H1 (cell line): ENCODE measurements around the gene MYOM3. TPM values are rescaled to one million over a fixed set of nuclear protein-coding genes. Genes with fewer than 3 reads are reported as not detected.

Experiments
- CTCF ChIA-PET: fragments of 300-600 bp; sonication (Branson Sonifier 250); formaldehyde crosslinking; loops from one replicate; lab custom pipeline; 2021; ENCODE audit not compliant: partially characterized antibody; lab: Charles Lee
- POLR2A ChIA-PET: fragments of 300-600 bp; sonication (Branson Sonifier 250); formaldehyde crosslinking; loops from one replicate; lab custom pipeline; 2021; ENCODE audit warnings: inconsistent platforms; ENCODE audit not compliant: partially characterized antibody; lab: Charles Lee
- DNase-seq, 2 experiments: peaks; one replicate each; pipeline versions ENCODE4 v3.0.0 to v3.0.0-alpha.2; 2010 to 2022; ENCODE audit warnings: low spot score in 2 of 2, low read depth in 1 of 2, mixed read lengths in 1 of 2
- FAIRE-seq: peaks from 2 replicates; lab custom pipeline; 2011; peaks lifted over from hg19 to GRCh38; lab: Jason Lieb, UNC
- H2AFZ ChIP-seq: 2 replicates; pipeline ENCODE4 v1.8.1; 2012; ENCODE audit warnings: low read length, inconsistent platforms
- H2AK5ac ChIP-seq: 2 replicates; pipeline ENCODE4 v1.6.1; 2013; ENCODE audit warnings: low read depth, low read length
- H2BK120ac ChIP-seq: replicated peaks from 2 replicates; pipeline ENCODE3; 2013; ENCODE audit warnings: low read depth, low read length, inconsistent platforms
- H2BK12ac ChIP-seq: 2 replicates; pipeline ENCODE4 v1.6.1; 2013; ENCODE audit warnings: low read depth, low read length
- H2BK15ac ChIP-seq: 2 replicates; pipeline ENCODE4 v1.6.1; 2013; ENCODE audit warnings: low read length
- H2BK20ac ChIP-seq: 2 replicates; pipeline ENCODE4 v1.6.1; 2013; ENCODE audit warnings: low read length
- H2BK5ac ChIP-seq: 2 replicates; pipeline ENCODE4 v1.6.1; 2013; ENCODE audit warnings: low read depth, low read length
- H3K14ac ChIP-seq: 2 replicates; pipeline ENCODE4 v1.6.1; 2013; ENCODE audit warnings: inconsistent platforms; ENCODE audit not compliant: insufficient read length
- H3K18ac ChIP-seq: 2 replicates; pipeline ENCODE4 v1.6.1; 2013; ENCODE audit warnings: low read length; ENCODE audit errors: extremely low read depth
- H3K23ac ChIP-seq: 2 replicates; pipeline ENCODE4 v1.6.1; 2013; ENCODE audit warnings: inconsistent platforms; ENCODE audit not compliant: insufficient read length
- H3K23me2 ChIP-seq: 2 replicates; pipeline ENCODE4 v1.6.1; 2013; ENCODE audit warnings: low read depth, low read length
- H3K27ac ChIP-seq: 2 replicates; pipeline ENCODE4 v1.6.1; 2011; ENCODE audit warnings: low read depth, low read length, inconsistent platforms
- H3K27me3 ChIP-seq, 4 experiments: replicated peaks in 1 of 4; 1 replicate in 1 of 4; 2 replicates in 3 of 4; pipeline versions ENCODE4 v1.6.1 to v1.8.1; 2011 to 2013; ENCODE audit warnings: low read length in 3 of 4, mild to moderate bottlenecking in 3 of 4, inconsistent platforms in 2 of 4, mixed read lengths in 2 of 4, moderate library complexity in 1 of 4; ENCODE audit not compliant: control insufficient read depth in 3 of 4, insufficient read depth in 3 of 4; ENCODE audit errors: extremely low read depth in 1 of 4
- H3K36me3 ChIP-seq, 4 experiments: 2 replicates each; pipeline versions ENCODE4 v1.6.1 to v1.8.1; 2011 to 2013; ENCODE audit warnings: mild to moderate bottlenecking in 4 of 4, low read length in 3 of 4, moderate library complexity in 2 of 4, control low read depth in 1 of 4, inconsistent platforms in 1 of 4; ENCODE audit not compliant: insufficient read depth in 4 of 4, control insufficient read depth in 2 of 4
- H3K4ac ChIP-seq: replicated peaks from 2 replicates; pipeline ENCODE3; 2013; ENCODE audit warnings: low read length, low read depth, mixed read lengths, inconsistent platforms; ENCODE audit not compliant: insufficient read length
- H3K4me1 ChIP-seq, 4 experiments: replicated peaks in 1 of 4; 1 replicate in 1 of 4; 2 replicates in 3 of 4; pipeline versions ENCODE4 v1.6.1 to v1.8.1; 2011 to 2013; ENCODE audit warnings: low read length in 3 of 4, inconsistent platforms in 2 of 4, mixed read lengths in 1 of 4; ENCODE audit not compliant: insufficient read depth in 4 of 4, control insufficient read depth in 3 of 4
- H3K4me2 ChIP-seq, 2 experiments: 2 replicates each; pipeline versions ENCODE4 v1.6.1 to v1.8.1; 2011 to 2013; ENCODE audit warnings: low read depth in 2 of 2, low read length in 2 of 2, control low read depth in 1 of 2, inconsistent platforms in 1 of 2, mild to moderate bottlenecking in 1 of 2; ENCODE audit not compliant: insufficient read depth in 1 of 2
- H3K4me3 ChIP-seq, 4 experiments: fragments of 200-600, 300-600 bp in 1 of 4; sonication (generic), shearing (Covaris generic), sonication (Bioruptor Twin) in 1 of 4; 2 replicates each; pipeline versions ENCODE4 v1.5.1 to v1.8.1; 2011 to 2016; ENCODE audit warnings: low read length in 4 of 4, low read depth in 3 of 4, control low read depth in 2 of 4, inconsistent platforms in 2 of 4, mild to moderate bottlenecking in 2 of 4, mixed read lengths in 1 of 4, moderate library complexity in 1 of 4; ENCODE audit not compliant: insufficient read depth in 2 of 4; ENCODE audit errors: extremely low read depth in 1 of 4
- H3K56ac ChIP-seq: replicated peaks from 2 replicates; pipeline ENCODE3; 2013; ENCODE audit warnings: low read depth, mild to moderate bottlenecking, mixed read lengths, low read length, inconsistent platforms; ENCODE audit not compliant: insufficient read length
- H3K79me1 ChIP-seq: 2 replicates; pipeline ENCODE4 v1.6.1; 2013; ENCODE audit warnings: low read depth, low read length, control low read depth
- H3K79me2 ChIP-seq, 2 experiments: 2 replicates each; pipeline versions ENCODE4 v1.6.1 to v1.8.1; 2012 to 2013; ENCODE audit warnings: low read length in 2 of 2, mild to moderate bottlenecking in 2 of 2, inconsistent platforms in 1 of 2; ENCODE audit not compliant: insufficient read depth in 2 of 2, control insufficient read depth in 1 of 2
- H3K9ac ChIP-seq, 4 experiments: replicated peaks in 1 of 4; 1 replicate in 1 of 4; 2 replicates in 3 of 4; pipeline versions ENCODE4 v1.6.1 to v1.8.1; 2011 to 2013; ENCODE audit warnings: low read depth in 3 of 4, low read length in 3 of 4, control low read depth in 2 of 4, mild to moderate bottlenecking in 2 of 4, moderate library complexity in 2 of 4, inconsistent platforms in 1 of 4; ENCODE audit errors: extremely low read depth in 1 of 4
- H3K9me3 ChIP-seq, 2 experiments: 2 replicates each; pipeline versions ENCODE4 v1.6.1 to v1.8.1; 2012 to 2013; ENCODE audit warnings: mild to moderate bottlenecking in 2 of 2, moderate library complexity in 2 of 2, control low read depth in 1 of 2, inconsistent platforms in 1 of 2, low read depth in 1 of 2, low read length in 1 of 2, mixed read lengths in 1 of 2; ENCODE audit not compliant: insufficient read depth in 2 of 2
- H4K20me1 ChIP-seq, 2 experiments: replicated peaks in 1 of 2; 2 replicates each; pipeline versions ENCODE3 to v1.8.1; 2011 to 2013; ENCODE audit warnings: inconsistent platforms in 2 of 2, low read length in 2 of 2, mild to moderate bottlenecking in 1 of 2; ENCODE audit not compliant: insufficient read depth in 2 of 2, control insufficient read depth in 1 of 2
- H4K5ac ChIP-seq: 2 replicates; pipeline ENCODE4 v1.6.1; 2013; ENCODE audit warnings: low read length, low read depth, mixed read lengths, inconsistent platforms; ENCODE audit not compliant: insufficient read length
- H4K8ac ChIP-seq: 2 replicates; pipeline ENCODE4 v1.8.0; 2013; ENCODE audit warnings: mild to moderate bottlenecking, moderate library complexity, low read length, inconsistent platforms; ENCODE audit not compliant: insufficient read depth; ENCODE audit errors: extremely low read depth
- H4K91ac ChIP-seq: replicated peaks from 2 replicates; pipeline ENCODE3; 2013; ENCODE audit warnings: low read length, mixed read lengths, inconsistent platforms; ENCODE audit not compliant: insufficient read length
- HDAC2 ChIP-seq, 2 experiments: fragments of 300-600 bp in 1 of 2; sonication (generic) in 1 of 2; IDR thresholded peaks; 2 replicates each; pipeline ENCODE4 v1.6.1; 2011 to 2012; ENCODE audit warnings: low read depth in 2 of 2, low read length in 2 of 2, mild to moderate bottlenecking in 2 of 2, moderate library complexity in 2 of 2, borderline replicate concordance in 1 of 2, inconsistent platforms in 1 of 2
- JUN ChIP-seq: IDR thresholded peaks from 2 replicates; pipeline ENCODE4 v1.6.1; 2011; ENCODE audit warnings: low read depth, mild to moderate bottlenecking, improper control_type of control experiment, low read length
- PHF8 ChIP-seq: fragments of 200-600 bp; sonication (generic); conservative IDR thresholded peaks from 2 replicates; pipeline ENCODE4 v1.7.1; 2012; ENCODE audit warnings: low read depth, mild to moderate bottlenecking, inconsistent platforms, low read length, moderate library complexity
- TCF12 ChIP-seq: IDR thresholded peaks from 2 replicates; pipeline ENCODE4 v1.6.1; 2011; ENCODE audit warnings: low read depth, mild to moderate bottlenecking, low read length
- WGBS, 2 experiments: shearing (Covaris generic) in 1 of 2; methylation state at CpG; one replicate each; pipeline versions ENCODE4 v1.1.6 to v1.1.7; 2013 to 2015; ENCODE audit warnings: low lambda C conversion rate in 2 of 2, mixed read lengths in 2 of 2, inconsistent platforms in 1 of 2, low coverage in 1 of 2, missing lambda C conversion rate in 1 of 2; ENCODE audit not compliant: insufficient replicate concordance in 2 of 2, insufficient coverage in 1 of 2, insufficient read length in 1 of 2; ENCODE audit errors: extremely low coverage in 1 of 2, missing lambda C conversion rate in 1 of 2; 5-methylcytosine and 5-hydroxymethylcytosine counted together
- polyA plus RNA-seq, 7 experiments: library from polyadenylated mRNA; depleted of rRNA in 3 of 7; stranded (reverse) in 5 of 7; unstranded in 2 of 7; fragments of >200 nt in 5 of 7; fragments of 200-250 nt in 2 of 7; gene quantifications; 1 replicate in 5 of 7; 2 replicates in 1 of 7; 4 replicates in 1 of 7; pipeline versions ENCODE4 v1.2.1 to v1.2.3, GENCODE V29; 2011 to 2013; ENCODE audit warnings: missing spikeins in 2 of 7, mixed read lengths in 2 of 7
- total RNA-seq: library from RNA; stranded (reverse); fragmentation: NEBNext Ultra II Directional; extraction: Animal tissue kit (Norgen Biotek cat#: 25700); gene quantifications from 2 replicates; pipeline ENCODE4 v1.2.1, GENCODE V29; 2021

Gene MYOM3
- total and polyA plus RNA-seq, 2 of the 8 experiments (the other 6 are each of a cell fraction or from before 2014, with no cell fraction given), result 0.08 to 0.09 TPM

- Histone ChIP-seq H3K27ac (no peak overlapping the region), H3K23me2 (peaks cover 5% of the 10 kb centered on the region; the same call in 1 of the 2 replicates), H3K56ac (no peak overlapping the region), H3K23ac (no peak overlapping the region), H3K36me3 (no peaks in the 10 kb centered on the region), H3K4ac (no peak overlapping the region), H3K27me3 (no peaks in the 10 kb centered on the region), H4K91ac (no peak overlapping the region), H3K4me3 (no peak overlapping the region), H4K5ac (no peak overlapping the region), H3K14ac (no peak overlapping the region), H2BK5ac (no peak overlapping the region), H3K9ac (no peak overlapping the region), H4K20me1 (no peaks in the 10 kb centered on the region), H3K18ac (no peak overlapping the region), H3K9me3 (no peaks in the 10 kb centered on the region), H3K4me2 (no peak overlapping the region), H3K79me2 (no peaks in the 10 kb centered on the region), H2BK12ac (no peak overlapping the region), H3K4me1 (peaks cover 0 to 2% (median 0%) of the 10 kb centered on the region in 4 experiments; a peak in 1 of 7 replicates), H2BK120ac (no peak overlapping the region), H3K79me1 (no peaks in the 10 kb centered on the region), H2AK5ac (no peak overlapping the region), H2AFZ (no peak overlapping the region), H2BK20ac (no peak overlapping the region), H2BK15ac (no peak overlapping the region), H4K8ac (no peak overlapping the region)
- FAIRE-seq, result no peak
- POLR2A ChIA-PET, result interaction anchor here (1.2 kb wide), 1 partner anchor 14 kb away, joined by 4 read pairs; no protein-coding TSS in a partner anchor
- TF ChIP-seq TCF12, result no peak
- TF ChIP-seq PHF8, result no peak
- no peak for TF ChIP-seq JUN
- no peak for TF ChIP-seq HDAC2 (IDR thresholded peaks at IDR 0.05; ENCODE audit: borderline replicate concordance in 1 of 2, low read depth in 2 of 2, low read length in 2 of 2)
- DNase-seq, result no peak
- CTCF ChIA-PET, result interaction anchor here (1.3 to 4.4 kb wide), 5 partner anchors 11 to 120 kb away, joined by 4 to 19 read pairs (median 8); no protein-coding TSS in a partner anchor
- 80% methylated on average over 6 of the region's 6 CpGs; no CpG with 5 or more reads in 1 of the 2 experiments for WGBS, 2 experiments
Measured at GRCh38 chr1:24081190-24081589, 30.7 kb downstream of the MYOM3 start.
